Stimulated activated CD4-positive, alpha-beta T cell treated with anti-CD3 and anti-CD28 coated beads, Interleukin-15, amount 100 ng/mL, for 24 hours (primary cell): ENCODE results near the gene ATP1B1.

Experiments used
- DNase-seq: peaks from one replicate; pipeline ENCODE4 v3.0.0-alpha.2; 2020

Gene ATP1B1

GRCh38 chr1:169094897-169095569 lies 11.5 kb upstream of the ATP1B1 start:
- no peak for DNase-seq

GRCh38 chr1:169098380-169098779 lies 8.1 kb upstream of the ATP1B1 start:
- DNase-seq: no peak

- DNase-seq: no peak
Observed at GRCh38 chr1:169099561-169099960, 6.9 kb upstream of the ATP1B1 start.

- no peak for DNase-seq
Observed at GRCh38 chr1:169100208-169100607, 6.3 kb upstream of the ATP1B1 start.

DNA sequence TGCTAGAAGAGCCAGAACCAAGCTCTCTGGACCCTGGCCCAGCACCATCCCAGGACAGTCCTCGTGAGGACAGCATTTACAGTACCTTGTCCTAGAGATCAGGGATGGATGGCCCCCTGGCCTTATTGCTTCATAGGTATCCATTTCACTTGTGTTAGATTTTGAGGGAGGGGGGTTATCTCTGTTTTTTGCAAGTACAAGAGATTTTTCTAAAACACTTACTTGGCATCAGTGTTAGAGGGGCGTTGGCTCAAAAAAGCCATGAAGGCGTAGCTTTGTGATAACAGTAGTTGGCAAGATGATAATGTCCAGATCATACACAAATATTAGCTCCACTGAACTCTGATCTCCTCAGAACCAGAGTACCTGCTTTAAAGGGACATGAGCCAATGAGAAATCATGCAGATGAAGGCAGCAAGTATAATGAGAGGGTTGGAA lies 5.8 kb upstream of the ATP1B1 start:
- no peak for DNase-seq

- no peak for DNase-seq
Observed at GRCh38 chr1:169102567-169102966, 3.9 kb upstream of the ATP1B1 start.

DNA sequence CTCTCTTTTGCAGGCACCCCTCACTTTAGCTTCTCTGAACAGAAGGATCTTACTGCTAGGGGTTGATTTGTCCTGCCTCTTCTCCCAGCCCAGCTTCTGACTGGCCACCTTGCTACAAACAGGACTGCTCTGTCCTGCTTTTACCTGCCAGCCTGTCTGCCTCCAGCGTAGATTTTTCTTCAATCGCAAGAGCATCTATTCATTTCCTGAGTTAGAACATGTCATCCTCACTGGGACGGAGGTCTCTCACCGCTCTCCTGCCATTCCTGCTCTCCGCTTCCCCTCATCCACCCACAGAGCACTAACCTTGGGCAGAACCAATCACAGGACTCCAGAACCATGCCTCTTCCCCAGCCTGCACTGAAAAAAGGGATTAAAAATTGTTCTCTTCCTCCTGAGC lies 3.5 kb upstream of the ATP1B1 start:
- DNase-seq: no peak

DNA sequence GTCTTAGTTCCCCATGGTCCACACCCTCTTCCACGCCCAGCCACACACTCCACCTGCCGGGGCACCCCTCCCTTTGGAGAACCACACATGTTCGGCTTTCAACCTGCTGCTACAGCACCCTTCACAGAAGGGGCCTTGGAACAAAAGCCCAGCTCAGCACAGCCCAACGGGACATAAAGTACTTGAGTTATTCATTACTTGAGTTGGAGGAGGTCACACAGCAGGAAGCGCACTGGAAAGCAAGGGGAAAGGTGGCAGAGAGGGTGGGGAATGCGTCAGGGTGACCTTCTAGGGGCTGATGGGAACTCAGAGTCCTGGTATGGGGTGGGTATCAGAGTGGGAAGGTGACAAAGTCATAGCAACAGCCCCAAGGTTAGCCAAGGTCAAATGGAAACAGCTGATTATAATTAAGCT lies 3.0 kb upstream of the ATP1B1 start:
- DNase-seq: no peak

DNA sequence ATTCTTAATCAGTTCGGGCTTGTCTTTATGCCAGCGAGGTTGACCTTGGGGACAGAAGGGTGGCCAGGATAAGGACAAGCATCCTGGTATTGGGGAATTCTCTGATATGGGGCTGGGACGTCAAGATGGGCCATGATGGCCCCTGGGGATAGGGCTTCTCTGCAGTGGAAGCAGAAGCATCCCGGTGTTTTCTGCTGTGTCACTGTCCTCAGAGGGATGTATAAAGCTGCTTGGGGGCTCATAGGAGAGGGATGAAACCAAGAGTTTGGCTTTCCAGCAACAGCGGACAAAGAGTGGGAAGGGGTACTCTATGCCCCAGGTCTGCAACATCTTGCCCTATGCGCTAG lies 1.4 kb upstream of the ATP1B1 start:
- DNase-seq: no peak

DNA sequence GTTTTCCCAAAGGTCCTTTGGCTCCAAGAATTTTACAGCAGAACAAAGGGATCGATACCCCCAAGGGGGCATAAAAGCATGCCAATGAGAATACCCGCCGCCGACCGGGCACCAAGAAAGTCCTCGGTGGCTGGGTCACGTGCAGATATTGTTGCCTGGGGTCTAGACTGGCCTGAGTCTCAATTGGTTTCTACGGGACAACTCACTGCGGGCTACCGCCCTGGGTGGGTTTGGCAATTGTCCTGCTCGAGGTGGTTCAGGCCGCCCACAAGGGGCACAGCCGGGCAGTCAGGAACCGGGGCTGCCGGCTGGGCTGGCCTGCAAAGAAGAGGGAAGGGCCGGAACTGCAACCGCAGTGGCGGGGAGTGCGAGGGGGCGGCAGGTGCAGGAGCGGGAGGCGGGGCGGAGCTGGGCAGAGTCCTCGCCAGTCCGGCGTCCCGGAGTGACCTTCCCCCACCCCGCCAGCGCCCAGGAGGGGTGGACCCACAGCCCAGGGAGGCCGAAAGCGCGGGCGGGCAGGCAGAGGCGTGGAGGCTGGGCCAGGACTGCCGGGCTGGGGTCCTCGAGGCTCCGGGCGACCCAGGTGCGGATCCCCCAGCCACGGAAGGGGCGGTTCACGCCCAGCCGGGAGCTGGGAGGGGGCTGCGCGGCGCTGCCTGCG lies 926 bp upstream of the ATP1B1 start:
- peak; percentile 45 for DNase-seq

DNA sequence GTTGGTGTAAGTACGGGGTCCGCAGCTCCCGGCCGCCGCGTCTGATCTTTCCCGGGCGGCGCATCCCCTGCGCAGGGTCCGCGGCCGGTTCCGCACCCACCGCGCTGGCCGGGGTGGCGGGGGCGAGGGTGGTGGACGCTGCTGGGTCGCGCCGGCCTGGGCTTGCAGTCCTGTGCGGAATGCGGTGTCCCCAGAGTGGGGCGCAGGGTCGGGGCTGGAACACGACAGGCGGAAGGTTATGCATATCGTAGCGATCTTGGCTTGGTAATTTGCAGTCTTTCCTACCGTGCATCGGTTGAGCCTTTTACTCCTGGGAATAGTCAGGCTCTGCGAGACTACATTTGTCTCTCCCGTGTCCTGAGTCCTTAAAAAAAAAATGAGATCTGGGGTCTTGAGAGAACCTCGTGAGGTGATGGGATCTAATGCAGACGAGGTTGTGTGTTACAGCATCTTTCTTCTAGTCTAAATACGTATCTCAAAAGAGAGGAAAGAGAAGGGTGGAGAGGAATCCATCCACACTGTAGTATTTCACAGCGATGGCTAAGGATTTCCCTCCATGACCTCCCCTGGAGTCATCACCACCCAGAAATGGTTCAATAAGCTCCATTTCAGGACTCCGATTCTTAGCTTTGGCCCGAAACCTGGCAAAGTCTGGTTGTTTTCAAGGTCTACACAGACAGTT lies 572 bp downstream of the ATP1B1 start:
- peak; percentile 31 for DNase-seq

DNA sequence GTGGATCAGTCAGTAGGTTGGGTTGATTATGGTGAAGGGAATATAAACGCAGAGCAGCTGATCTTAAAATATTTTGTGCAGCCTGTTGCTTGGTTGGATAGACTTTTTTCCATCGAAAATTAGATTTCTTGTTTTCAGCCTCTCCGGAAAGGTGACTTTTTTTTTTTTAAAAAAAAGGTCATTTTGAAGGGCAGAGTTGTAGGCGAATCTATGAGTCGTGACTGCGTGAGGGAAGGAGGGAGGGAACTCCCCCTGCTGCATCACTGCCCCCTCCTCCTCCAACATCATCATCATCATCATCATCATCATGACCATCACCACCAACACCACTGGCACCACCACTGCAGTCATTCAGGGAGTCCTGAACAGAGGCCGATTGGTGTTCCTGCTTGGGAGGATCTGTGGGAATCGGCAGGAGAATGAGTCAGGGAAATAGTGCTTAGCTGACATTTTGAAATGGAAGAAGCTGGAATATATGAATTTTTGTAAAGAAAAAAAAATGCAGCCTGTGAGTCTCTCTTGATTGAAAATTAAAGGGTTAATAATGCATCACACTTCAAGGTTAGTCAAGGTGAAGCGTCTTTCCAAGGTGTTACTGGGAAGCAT lies 1.2 kb downstream of the ATP1B1 start:
- peak; percentile 48 for DNase-seq

DNA sequence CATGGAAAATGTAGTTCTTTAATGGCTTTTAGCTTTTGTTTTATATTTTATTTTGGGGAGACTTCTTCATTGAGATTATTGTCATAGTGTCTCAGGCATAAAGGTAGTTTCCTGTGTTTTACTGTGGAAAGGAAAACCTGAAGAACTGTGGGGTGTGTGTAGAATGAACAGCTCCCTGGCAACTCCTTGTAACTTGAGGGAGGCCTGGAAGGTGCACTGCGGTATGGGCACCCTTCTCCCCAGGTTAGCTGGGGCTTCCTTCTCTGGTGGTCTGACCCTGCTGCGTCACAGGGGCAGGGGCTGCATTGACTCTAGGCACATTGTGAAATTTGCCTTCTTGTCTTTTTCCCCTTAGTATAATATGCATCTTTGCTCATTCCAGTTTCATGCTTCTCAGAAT lies 1.7 kb downstream of the ATP1B1 start:
- no peak for DNase-seq

GRCh38 chr1:169108863-169109560 lies 2.5 kb downstream of the ATP1B1 start:
- DNase-seq: no peak

GRCh38 chr1:169109561-169110134 lies 3.2 kb downstream of the ATP1B1 start:
- DNase-seq: no peak

DNA sequence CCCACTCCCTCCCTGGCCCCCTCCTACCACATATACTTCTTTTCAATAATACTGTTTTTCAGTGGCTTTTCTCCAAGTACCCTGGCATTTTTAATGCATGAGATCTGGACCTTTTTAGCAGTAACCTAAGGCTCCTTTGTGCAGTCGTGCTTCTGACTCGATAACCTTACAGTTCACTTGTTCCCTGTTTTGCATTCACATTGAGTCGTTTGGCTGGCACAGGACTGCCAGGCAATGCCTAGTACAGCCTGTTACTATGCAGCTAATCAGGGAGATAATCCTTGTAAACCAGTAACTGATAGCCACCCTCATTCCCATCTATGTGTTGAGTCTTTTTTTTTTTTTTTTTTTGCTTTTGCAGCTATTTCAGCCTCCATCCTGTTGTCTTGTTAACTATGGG lies 3.7 kb downstream of the ATP1B1 start:
- DNase-seq: no peak

- DNase-seq: no peak
Observed at GRCh38 chr1:169110689-169111447, 4.4 kb downstream of the ATP1B1 start.

DNA sequence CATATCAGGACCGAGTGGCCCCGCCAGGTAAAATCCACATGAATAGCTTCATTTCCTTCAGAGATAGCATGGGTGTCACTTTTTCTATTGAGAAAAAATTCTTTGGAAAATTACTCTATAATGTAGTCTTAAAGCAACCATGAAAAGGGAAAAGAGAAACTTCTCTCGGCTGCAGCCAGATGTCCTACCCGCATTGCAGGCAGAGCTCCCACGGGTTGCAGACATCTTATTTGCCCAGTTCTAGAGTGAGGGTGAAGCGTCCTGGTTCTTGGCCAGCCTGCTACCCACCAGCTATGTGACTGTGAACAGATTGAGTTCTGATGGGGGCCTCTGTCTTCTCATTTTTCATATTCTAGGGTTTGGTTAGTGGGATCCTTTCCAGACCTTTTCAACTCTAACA lies 5.0 kb downstream of the ATP1B1 start:
- DNase-seq: no peak

DNA sequence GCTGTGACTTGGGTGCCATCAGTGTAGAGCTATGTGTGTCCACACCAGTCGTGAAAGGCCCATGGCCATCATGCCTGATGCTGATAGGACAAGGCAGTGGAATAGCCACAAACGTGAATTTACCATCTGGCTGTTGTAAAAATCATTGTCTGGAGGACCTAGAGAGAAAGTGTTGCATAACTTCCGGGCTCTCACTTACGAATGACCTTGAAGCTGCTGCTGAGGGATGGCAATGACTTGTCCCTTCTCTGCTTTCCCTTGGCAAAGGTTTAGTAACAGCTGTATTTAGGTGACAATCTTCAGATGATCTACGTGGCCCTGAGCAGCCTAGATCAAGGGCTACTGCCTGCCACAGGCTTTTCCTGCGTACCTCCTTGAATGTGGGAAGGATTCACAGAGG lies 5.8 kb downstream of the ATP1B1 start:
- DNase-seq: no peak

DNA sequence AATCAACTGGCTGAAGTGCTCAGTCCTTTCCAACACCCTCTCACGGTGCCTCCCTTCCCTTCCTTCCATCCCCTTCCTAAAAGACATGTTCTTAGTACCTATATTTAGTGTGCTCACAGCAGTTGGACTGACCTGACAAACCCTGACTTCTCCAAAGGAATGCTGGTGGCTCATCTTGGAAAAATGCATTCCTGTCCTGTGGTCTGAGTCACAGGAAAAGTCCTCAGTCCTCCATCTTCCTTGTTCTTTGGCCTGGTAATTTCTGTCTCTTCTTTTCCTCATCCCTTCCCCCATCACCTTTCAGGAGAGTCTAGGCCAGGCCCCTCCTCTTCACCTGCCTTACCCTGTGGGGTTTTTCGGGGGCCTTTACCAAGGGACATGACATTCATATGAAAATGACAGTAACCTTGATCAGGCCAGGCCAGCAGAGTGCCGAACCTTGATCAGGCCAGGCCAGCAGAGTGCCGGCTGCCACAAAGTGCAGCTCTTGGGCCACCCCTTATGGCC lies 7.2 kb downstream of the ATP1B1 start:
- no peak for DNase-seq

DNA sequence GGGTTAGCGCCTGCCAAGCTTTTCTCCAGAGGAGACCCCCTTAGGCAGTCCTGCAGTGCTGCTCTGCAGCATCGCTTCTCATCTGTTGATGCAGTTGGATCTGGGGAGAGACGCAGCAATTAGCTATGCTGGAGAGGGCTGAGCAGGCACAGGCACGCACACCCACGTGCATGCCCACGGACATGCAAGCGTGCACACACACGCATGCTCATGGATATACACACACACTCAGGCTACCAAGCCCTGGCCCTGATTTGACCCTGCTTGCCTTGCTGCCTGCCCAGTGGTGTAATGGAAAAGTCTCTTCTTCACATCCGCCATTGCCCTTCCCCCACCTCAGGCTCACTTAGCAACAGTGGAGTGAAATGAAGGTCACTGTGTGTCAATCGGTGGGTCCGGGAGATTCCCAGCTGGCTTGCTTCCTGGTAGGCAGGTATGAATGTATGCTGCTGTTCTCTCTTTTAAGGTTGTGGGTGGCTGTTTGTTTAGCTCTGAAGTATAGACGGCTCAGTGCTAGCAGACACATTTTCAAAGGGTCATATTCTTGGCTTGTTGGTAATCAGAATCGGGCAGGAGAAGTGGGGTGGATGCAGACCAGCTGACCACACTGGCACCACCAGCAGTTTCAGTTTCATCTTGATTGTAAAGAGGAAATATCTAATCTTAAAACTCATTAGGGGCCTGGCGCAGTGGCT lies 9.5 kb downstream of the ATP1B1 start:
- peak; percentile 46 for DNase-seq
